ENCODE measurements around the gene KIF1A. TPM values are rescaled to one million over a fixed set of nuclear protein-coding genes. Genes with fewer than 3 reads are reported as not detected.

The KIF1A gene
- total RNA-seq, 6 experiments from 2014 or later, result not detected

GRCh38 chr2:240840435-240841060 is 20.5 kb upstream of the KIF1A start:
- Mint-ChIP-seq H3K27me3 (ENCODE audit: insufficient read depth) (peaks cover 39% of the 10 kb centered on the region), H3K36me3 (ENCODE audit: low read depth) (no peaks in the 10 kb centered on the region), H3K4me3 (no peak overlapping the region), H3K4me1 (ENCODE audit: low read depth) (no peaks in the 10 kb centered on the region), H3K27ac (no peak overlapping the region), H3K9me3 (no peaks in the 10 kb centered on the region; the same call in 1 of the 2 replicates)
- DNase-seq, result peak; percentile 76
- peak; percentile 79 for TF ChIP-seq CTCF (IDR thresholded peaks at IDR 0.05)

GRCh38 chr2:240839152-240840143 is 19.4 kb upstream of the KIF1A start:
- H3K4me3 Mint-ChIP-seq, result no peak overlapping the region
- peaks cover 33% of the 10 kb centered on the region for H3K27me3 Mint-ChIP-seq (ENCODE audit: insufficient read depth)
- H3K36me3 Mint-ChIP-seq (ENCODE audit: low read depth), result no peaks in the 10 kb centered on the region
- no peak for TF ChIP-seq CTCF (IDR thresholded peaks at IDR 0.05)
- no peak overlapping the region for H3K27ac Mint-ChIP-seq
- no peaks in the 10 kb centered on the region for H3K9me3 Mint-ChIP-seq
- DNase-seq, result no peak
- H3K4me1 Mint-ChIP-seq (ENCODE audit: low read depth), result no peaks in the 10 kb centered on the region

- Mint-ChIP-seq H3K27ac (no peak overlapping the region), H3K9me3 (no peaks in the 10 kb centered on the region), H3K4me3 (no peak overlapping the region), H3K27me3 (ENCODE audit: insufficient read depth) (peaks cover 25% of the 10 kb centered on the region), H3K36me3 (ENCODE audit: low read depth) (no peaks in the 10 kb centered on the region), H3K4me1 (ENCODE audit: low read depth) (no peaks in the 10 kb centered on the region)
- no peak for DNase-seq
- no peak for TF ChIP-seq CTCF (IDR thresholded peaks at IDR 0.05)
Measured at GRCh38 chr2:240837621-240838020, 17.6 kb upstream of the KIF1A start.

GRCh38 chr2:240836781-240837467 is 16.9 kb upstream of the KIF1A start:
- peaks cover 20% of the 10 kb centered on the region for H3K27me3 Mint-ChIP-seq (ENCODE audit: insufficient read depth)
- no peak overlapping the region for H3K27ac Mint-ChIP-seq
- TF ChIP-seq CTCF (IDR thresholded peaks at IDR 0.05), result no peak
- H3K4me1 Mint-ChIP-seq (ENCODE audit: low read depth), result no peaks in the 10 kb centered on the region
- H3K4me3 Mint-ChIP-seq, result no peak overlapping the region
- H3K9me3 Mint-ChIP-seq, result no peaks in the 10 kb centered on the region
- DNase-seq, result peak; percentile 50
- H3K36me3 Mint-ChIP-seq (ENCODE audit: low read depth), result no peaks in the 10 kb centered on the region

- Mint-ChIP-seq H3K9me3 (no peaks in the 10 kb centered on the region), H3K4me3 (no peak overlapping the region), H3K4me1 (ENCODE audit: low read depth) (no peaks in the 10 kb centered on the region), H3K36me3 (ENCODE audit: low read depth) (no peaks in the 10 kb centered on the region), H3K27ac (no peak overlapping the region), H3K27me3 (ENCODE audit: insufficient read depth) (peaks cover 14% of the 10 kb centered on the region)
- TF ChIP-seq CTCF (IDR thresholded peaks at IDR 0.05), result no peak
- DNase-seq, result no peak
Measured at GRCh38 chr2:240835528-240835927, 15.5 kb upstream of the KIF1A start.
